Parathyroid adenoma (tissue), 2 donors: Measurements from ENCODE around the gene STAT2.
A peak's percentile ranks its signal among the peaks of the same experiment; 100 is the strongest.
"Not testable (repeated sequence)": the region's sequence is repeated elsewhere in the genome, so short reads cannot be mapped to it uniquely, and the experiment has no call there.

Experiments used
- H2AFZ ChIP-seq: fragments of 300-600 bp; sonication (generic); one replicate; pipeline ENCODE4 v1.7.0; 2017; ENCODE audit warnings: antibody characterized with exemption, mild to moderate bottlenecking
- H3K27ac ChIP-seq: fragments of 300-600 bp; sonication (generic); one replicate; pipeline ENCODE4 v1.7.0; 2017
- H3K27me3 ChIP-seq: fragments of 300-600 bp; sonication (generic); one replicate; pipeline ENCODE4 v1.7.0; 2017; ENCODE audit warnings: low read length; ENCODE audit not compliant: control insufficient read depth, insufficient read depth
- H3K36me3 ChIP-seq: fragments of 300-600 bp; sonication (generic); one replicate; pipeline ENCODE4 v1.7.0; 2017; ENCODE audit warnings: low read length; ENCODE audit not compliant: control insufficient read depth, insufficient read depth
- H3K4me1 ChIP-seq: fragments of 300-600 bp; sonication (generic); one replicate; pipeline ENCODE4 v1.7.0; 2017; ENCODE audit warnings: control low read depth
- H3K4me2 ChIP-seq: fragments of 300-600 bp; sonication (generic); one replicate; pipeline ENCODE4 v1.7.0; 2017; ENCODE audit warnings: low read length
- H3K4me3 ChIP-seq: fragments of 300-600 bp; sonication (generic); one replicate; pipeline ENCODE4 v1.7.0; 2017; ENCODE audit warnings: low read depth, low read length
- H3K79me2 ChIP-seq: fragments of 300-600 bp; sonication (generic); one replicate; pipeline ENCODE4 v1.7.0; 2017; ENCODE audit warnings: control low read depth
- H3K9ac ChIP-seq: fragments of 300-600 bp; sonication (generic); one replicate; pipeline ENCODE4 v1.7.0; 2017; ENCODE audit warnings: mild to moderate bottlenecking
- H3K9me3 ChIP-seq: fragments of 300-600 bp; sonication (generic); one replicate; pipeline ENCODE4 v1.7.0; 2017; ENCODE audit warnings: low read length; ENCODE audit not compliant: control insufficient read depth
- CTCF ChIP-seq: fragments of 300-600 bp; sonication (generic); IDR thresholded peaks from one replicate; pipeline ENCODE4 v1.7.0; 2017; ENCODE audit warnings: antibody characterized with exemption, mild to moderate bottlenecking
- donor health status: primary hyperparathyroidism.

Gene STAT2

GRCh38 chr12:56359851-56360767 is at the start of gene STAT2:
STAT2 (minus strand) TSS chr12:56360107; CDS start chr12:56356571, 3,536 bp downstream.
- H3K36me3 ChIP-seq, result no peaks in the 10 kb centered on the region
- no peak for TF ChIP-seq CTCF
- peak within 1 kb of the TSS; percentile 93 for H3K4me2 ChIP-seq

GRCh38 chr12:56408799-56409417 is 49.0 kb upstream of the STAT2 start:
- TF ChIP-seq CTCF, result no peak
- Histone ChIP-seq H3K27ac (no peak overlapping the region), H3K4me3 (no peak overlapping the region), H3K79me2 (no peaks in the 10 kb centered on the region), H3K4me1 (no peaks in the 10 kb centered on the region), H3K27me3 (no peaks in the 10 kb centered on the region), H3K9ac (no peak overlapping the region), H3K9me3 (no peaks in the 10 kb centered on the region), H2AFZ (no peak overlapping the region), H3K36me3 (no peaks in the 10 kb centered on the region), H3K4me2 (no peak overlapping the region)

More at GRCh38 chr12:56359851-56360767, at the start of gene STAT2:
- H2AFZ ChIP-seq, result peak within 1 kb of the TSS; percentile 92
- peak within 1 kb of the TSS; percentile 51 for H3K9ac ChIP-seq
- no peaks in the 10 kb centered on the region for H3K79me2 ChIP-seq
- H3K4me1 ChIP-seq, result peaks cover 3% of the 10 kb centered on the region
- H3K9me3 ChIP-seq, result no peaks in the 10 kb centered on the region
- H3K27ac ChIP-seq, result peak within 1 kb of the TSS; percentile 92
- H3K27me3 ChIP-seq, result no peaks in the 10 kb centered on the region
- peak within 1 kb of the TSS; percentile 96 for H3K4me3 ChIP-seq

GRCh38 chr12:56404227-56404626 is 44.3 kb upstream of the STAT2 start:
- not testable (repeated sequence) for H3K4me1 ChIP-seq, H3K27ac ChIP-seq, H3K27me3 ChIP-seq, H3K9ac ChIP-seq, H2AFZ ChIP-seq, H3K36me3 ChIP-seq, H3K4me3 ChIP-seq, H3K79me2 ChIP-seq, H3K4me2 ChIP-seq, H3K9me3 ChIP-seq

- H2AFZ ChIP-seq, H3K27ac ChIP-seq, H3K36me3 ChIP-seq, H3K4me1 ChIP-seq, H3K27me3 ChIP-seq, H3K9me3 ChIP-seq, H3K79me2 ChIP-seq, H3K9ac ChIP-seq, H3K4me2 ChIP-seq, H3K4me3 ChIP-seq: not testable (repeated sequence)
Observed at GRCh38 chr12:56401612-56402011, 41.7 kb upstream of the STAT2 start.

GRCh38 chr12:56401125-56401524 is 41.2 kb upstream of the STAT2 start:
- not testable (repeated sequence) for H3K27ac ChIP-seq, H3K27me3 ChIP-seq, H3K4me2 ChIP-seq, H3K4me1 ChIP-seq, H3K9me3 ChIP-seq, H3K4me3 ChIP-seq, H3K79me2 ChIP-seq, H2AFZ ChIP-seq, H3K36me3 ChIP-seq, H3K9ac ChIP-seq

GRCh38 chr12:56399466-56399865 is 39.6 kb upstream of the STAT2 start:
- not testable (repeated sequence) for H3K9me3 ChIP-seq, H3K4me3 ChIP-seq, H3K36me3 ChIP-seq, H3K79me2 ChIP-seq, H3K4me1 ChIP-seq, H3K27ac ChIP-seq, H2AFZ ChIP-seq, H3K9ac ChIP-seq, H3K27me3 ChIP-seq, H3K4me2 ChIP-seq
